Right lung (tissue), 5 donors: ENCODE data around the gene SMCO2. TPM values are rescaled to one million over a fixed set of nuclear protein-coding genes. Genes with fewer than 3 reads are reported as not detected.

ENCODE experiments used
- DNase-seq, 2 donors: peaks; one replicate each; pipeline ENCODE4 v3.0.0-alpha.2; 2013
- polyA plus RNA-seq, 5 donors: library from polyadenylated mRNA; unstranded; fragments of 120-200 nt; gene quantifications; one replicate each; pipeline versions ENCODE4 v1.2.1 to v1.2.3, GENCODE V29; 2013; ENCODE audit warnings: inconsistent platforms in 1 of 5, low replicate concordance in 1 of 5; ENCODE audit not compliant: insufficient read length in 5 of 5, insufficient read depth in 1 of 5

Gene SMCO2
- polyA plus RNA-seq, 5 donors = 0.15 to 0.56 (median 0.22) TPM

DNA sequence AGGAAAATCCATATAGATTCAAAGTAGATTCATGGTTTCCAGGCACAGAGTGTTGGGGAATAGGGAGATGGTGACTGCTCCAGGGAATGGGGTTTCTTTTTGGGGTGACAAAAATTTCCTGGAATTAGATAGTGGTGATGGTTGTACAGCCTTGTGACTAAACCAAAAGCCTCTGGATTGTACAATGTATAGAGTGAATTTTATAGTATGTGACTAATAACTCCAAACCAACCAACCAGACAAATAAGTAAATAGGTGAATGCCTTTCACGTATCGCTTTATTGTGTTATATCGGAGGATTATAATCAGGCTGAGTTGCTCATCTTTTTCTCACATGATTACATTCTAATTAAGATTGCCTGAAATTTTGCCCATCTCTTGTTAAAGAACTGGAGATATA lies 52.8 kb downstream of the SMCO2 start:
- DNase-seq = no peak

DNA sequence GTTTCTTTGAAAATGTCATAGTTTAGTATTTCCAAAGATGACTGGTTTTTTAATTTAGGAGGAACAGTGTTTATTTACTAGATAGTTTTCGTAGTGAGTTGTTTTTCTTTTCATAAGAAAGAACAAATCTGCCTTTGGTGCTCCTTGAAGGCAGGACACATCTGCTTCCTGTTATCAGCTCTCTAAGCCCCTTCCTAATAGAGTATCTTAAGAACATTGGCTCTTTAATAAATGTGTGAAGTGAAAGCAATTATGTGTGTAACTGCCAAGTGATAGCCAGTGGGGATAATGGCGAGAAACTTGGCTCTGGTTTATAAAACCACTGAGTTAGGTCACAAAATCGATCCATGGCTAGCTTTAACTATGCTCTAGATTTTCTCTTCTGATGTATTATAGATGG lies 54.0 kb downstream of the SMCO2 start:
- DNase-seq = no peak

DNA sequence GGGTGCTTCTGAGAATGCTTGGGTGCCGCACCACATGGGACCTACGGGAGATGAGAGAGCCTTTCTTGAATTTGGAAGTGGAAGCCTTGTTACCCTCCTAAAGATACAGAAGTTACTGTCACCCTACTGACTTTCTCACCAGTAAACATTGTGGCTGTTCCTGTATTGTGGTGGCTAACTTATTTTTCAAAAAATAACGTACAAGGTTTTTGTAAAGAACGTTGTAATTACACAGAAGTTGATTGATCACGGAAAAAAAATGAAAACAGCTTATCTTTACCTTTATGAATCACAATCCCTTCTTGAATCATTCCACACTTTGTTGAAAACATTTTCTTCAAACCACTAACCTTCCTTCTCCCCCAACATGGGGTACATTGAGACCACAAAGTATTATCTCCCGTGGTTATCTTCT lies 55.5 kb downstream of the SMCO2 start:
- no peak for DNase-seq

DNA sequence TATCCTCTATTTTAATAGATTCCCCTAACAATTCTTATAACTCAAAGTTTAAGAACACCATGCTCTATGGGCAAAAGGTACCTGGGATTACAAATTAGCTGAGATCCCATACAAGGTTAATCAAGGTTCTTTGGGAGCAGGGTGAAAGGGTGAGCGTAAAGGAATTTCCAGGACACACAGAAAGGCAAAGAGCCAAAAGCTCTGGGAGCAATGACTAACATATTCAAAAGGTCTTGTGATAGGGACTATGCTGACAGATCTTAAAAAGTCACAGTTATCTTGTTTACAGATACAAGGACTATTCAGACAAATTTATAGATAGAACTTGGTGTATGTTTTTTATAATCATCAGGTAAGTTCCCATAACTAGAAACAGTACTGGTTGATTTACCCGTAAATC lies 58.0 kb downstream of the SMCO2 start:
- DNase-seq = no peak

DNA sequence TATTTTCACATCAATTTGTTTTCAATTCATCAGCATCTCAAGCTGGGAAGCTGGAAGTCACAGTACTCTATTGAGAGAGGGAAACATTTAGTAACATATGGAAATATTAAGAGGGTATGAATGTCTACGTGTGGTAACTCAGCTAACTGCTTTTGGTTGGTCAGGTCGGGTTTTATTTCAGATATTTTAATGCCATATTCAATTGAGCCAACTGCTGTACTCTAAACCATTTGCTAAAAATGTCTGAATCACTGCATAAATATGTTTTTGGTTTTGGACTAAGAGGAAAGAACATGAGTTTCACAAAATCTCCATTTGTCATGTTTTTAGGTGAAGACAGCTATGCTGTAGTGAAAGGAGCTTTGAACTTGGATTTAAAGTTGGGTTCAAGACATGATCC lies 58.6 kb downstream of the SMCO2 start:
- no peak for DNase-seq

DNA sequence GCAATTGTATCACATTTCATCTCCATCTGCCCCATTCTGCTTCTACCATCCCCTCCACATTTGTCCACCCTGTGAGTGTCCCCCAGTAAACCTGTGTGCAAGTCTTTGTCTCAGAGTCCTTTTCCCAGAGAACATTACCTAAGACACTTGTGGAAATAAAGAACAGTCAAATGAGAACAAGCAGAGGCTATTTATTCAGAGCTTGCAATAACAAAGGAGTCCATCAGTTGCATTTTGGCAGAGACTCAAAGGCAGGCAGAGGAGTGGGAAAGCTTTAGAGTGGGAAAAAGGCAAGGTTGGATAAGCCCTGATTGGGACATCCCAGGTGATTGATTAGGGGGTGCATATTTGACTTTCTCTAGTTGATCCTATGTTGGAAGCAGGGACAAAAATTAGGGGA lies 59.2 kb downstream of the SMCO2 start:
- no peak for DNase-seq

DNA sequence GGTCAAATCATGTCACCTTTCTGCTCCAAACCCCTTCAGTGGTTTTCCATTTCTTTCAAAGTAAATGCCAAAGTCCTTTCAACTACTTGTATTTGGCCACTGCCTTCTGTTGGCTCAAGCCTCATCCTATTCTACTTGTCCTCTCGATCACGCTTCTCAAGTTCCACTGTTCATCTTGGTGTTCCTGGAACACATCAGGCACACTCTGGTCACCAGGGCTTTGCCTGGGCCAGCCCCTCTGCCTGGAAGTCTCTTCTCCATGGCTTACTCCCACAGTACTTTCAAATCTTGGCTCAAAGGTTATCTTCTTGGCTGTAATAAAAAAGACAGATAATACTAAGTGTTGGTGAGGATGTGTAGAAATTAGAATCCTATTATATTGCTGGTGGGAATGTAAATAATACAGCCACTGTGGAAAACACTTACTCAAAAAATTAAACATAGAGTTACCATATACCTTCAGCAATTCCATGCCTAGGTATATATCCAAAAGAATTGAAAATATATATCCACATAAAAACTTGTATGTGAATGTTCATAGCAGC lies 60.2 kb downstream of the SMCO2 start:
- DNase-seq = no peak

DNA sequence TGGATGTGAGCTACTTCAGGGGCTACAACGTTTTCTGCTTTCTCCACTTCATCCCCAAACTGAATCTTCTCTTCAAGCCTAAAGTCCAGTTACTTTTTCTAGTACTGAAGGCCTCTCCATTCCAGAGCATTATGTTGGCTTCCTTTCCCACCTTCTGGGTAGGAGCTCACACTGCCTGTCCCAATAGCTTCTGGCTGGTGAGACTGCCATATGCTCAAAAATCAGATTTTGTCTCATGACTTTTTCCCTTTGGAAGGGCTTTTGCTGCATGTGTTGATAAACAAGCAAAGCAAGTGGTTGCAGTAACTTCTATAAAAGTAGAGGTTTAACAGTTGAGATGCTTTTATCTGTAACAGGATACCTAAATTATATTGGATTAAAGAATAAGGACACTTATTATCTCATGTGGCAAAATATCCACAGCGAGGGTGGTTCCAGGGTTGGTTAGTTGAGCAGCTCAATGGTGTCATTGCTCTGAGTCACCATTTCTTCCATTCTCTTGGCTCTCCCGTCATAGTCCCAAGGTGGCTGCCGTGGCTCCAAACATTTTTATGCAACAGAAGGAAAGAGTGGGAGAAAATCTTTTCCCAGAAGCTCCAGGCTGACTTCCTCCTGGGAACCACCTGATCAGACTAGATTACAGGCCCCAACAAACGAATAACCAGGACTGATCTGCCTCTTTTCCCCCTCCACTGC lies 62.3 kb downstream of the SMCO2 start:
- DNase-seq = no peak

DNA sequence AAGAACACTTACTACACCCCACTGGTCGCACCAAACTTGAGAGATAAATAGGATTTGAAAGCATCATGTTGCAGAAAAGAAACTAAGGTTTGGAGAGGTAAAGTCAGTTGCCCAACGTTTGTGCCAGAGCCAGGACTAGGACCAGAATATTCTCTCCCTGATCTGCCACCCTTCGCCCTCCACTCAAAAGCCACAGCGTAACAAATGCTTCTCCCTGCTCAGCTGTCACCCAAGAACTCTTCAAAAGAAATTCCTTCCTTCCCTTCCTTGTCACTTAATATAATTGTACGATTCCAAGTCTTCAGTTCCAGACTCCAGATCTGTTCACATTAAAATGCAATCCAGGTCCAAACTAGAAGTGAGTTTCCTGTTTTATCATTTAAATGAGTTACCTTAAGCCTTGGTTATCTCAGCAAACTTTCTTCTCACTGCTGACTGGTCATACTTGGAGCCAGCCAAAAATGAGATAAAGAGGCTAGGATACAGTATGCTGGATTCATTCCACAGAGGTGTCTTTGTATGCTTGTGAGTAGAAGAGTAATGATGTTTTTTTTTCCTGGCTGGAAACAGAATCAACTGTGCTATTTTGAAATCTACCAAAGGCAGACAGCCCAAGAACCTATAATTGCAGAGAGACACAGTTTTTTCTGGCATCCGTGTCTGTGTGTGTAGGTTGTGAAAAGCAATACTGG lies 64.6 kb downstream of the SMCO2 start:
- peak in 1 of 2 donors; percentile 44 for DNase-seq

DNA sequence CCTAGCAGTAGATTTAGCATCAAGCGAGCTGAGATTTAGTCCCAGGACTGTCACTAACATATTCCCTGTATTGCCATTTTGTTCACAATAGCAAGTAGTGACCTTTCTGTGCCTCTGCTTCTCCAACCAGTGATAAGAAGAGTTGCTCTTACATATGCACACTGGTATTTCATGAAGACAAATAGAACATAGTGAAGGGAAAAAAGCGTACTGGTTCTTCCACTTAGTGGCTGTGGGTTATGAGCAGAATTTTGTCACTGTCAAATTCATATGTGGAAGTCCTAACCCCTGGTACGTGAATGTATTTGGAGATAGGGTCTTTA lies 65.1 kb downstream of the SMCO2 start:
- DNase-seq = no peak

DNA sequence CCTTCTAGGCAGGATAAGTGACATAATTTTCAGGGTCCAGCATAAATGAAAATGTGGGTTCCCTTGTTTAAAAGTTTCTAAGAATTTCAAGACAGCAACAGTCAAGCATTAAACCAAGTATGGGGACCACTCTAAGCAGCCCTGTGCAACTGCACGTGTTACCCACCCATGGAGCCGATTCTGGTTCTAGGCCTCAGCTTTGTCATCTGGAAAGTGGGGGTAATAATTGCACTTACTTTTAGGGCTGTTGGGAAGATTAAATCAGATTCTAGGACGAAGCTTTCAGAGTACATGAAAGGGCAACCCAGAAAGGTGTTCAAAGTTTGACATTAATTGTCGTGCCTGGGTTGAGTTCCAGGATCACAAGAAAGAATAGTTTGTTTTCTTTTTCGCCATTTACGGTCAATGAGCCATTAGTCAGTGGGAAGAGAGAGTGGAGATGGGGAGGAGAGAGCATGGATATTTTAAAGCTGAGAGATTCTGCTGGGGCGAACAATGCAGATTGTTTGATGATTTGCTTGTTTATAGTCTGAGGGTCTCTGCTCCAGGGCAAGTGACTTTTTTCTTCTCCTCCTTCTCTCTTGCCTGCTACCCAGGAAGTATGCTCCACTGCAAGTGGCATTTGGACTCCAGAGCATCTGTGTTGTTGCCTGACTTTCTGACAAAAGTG lies 66.8 kb downstream of the SMCO2 start:
- DNase-seq = no peak

DNA sequence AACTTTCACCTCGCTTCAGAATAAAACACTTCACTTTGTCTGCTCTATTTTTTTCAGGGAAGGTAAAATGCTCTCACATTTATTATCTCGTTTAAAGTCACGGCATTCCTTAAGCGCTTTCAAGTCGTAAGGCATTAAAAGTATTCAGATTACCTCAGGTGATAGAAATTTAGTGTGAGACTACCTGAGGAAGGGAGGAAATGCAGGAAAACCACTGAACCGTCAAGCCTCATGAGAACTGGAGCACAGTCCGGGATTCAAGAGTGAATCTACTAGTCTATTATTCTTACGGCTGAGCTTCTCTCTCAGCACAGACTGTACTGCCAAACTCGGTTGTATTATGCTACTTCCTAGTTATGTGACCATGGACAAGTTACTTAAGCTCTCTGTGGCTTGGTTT lies 69.1 kb downstream of the SMCO2 start:
- DNase-seq = no peak

DNA sequence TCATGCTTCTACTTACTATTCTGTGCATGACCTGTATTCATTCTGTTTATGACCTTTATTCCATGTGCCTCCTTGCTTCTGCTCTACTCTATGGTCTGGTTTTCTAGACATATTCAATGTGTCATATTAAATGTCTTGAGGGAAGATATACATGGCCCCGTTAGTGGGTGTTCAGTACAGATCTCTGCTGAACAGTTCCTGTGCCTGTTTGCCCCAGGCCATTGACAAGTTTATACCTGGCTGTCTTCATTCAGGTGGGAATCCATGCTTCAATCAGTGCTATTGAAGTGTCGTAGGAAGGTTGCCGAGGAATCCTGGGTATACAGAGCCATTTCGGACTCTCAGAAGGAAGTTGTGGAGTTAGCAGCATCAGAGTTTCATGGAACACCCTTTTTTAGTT lies 70.1 kb downstream of the SMCO2 start:
- DNase-seq = no peak

DNA sequence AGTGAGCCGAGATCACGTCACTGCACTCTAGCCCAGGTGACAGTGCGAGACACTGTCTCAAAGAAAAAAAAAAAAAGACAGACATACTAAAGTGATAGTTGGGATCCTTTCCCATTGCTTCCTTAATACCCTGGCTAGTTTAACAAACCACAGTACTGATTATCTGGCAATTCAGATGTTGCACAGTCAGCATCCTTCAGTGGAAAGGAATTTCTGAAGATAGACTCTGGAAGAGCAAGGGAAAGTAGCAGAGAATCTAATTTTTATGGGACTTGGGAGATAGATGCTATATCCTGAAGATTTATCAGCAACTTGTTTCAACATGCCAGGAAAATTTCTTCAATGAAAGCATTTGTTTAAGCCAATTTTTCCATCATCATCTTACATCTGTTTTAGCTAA lies 71.0 kb downstream of the SMCO2 start:
- DNase-seq = no peak

DNA sequence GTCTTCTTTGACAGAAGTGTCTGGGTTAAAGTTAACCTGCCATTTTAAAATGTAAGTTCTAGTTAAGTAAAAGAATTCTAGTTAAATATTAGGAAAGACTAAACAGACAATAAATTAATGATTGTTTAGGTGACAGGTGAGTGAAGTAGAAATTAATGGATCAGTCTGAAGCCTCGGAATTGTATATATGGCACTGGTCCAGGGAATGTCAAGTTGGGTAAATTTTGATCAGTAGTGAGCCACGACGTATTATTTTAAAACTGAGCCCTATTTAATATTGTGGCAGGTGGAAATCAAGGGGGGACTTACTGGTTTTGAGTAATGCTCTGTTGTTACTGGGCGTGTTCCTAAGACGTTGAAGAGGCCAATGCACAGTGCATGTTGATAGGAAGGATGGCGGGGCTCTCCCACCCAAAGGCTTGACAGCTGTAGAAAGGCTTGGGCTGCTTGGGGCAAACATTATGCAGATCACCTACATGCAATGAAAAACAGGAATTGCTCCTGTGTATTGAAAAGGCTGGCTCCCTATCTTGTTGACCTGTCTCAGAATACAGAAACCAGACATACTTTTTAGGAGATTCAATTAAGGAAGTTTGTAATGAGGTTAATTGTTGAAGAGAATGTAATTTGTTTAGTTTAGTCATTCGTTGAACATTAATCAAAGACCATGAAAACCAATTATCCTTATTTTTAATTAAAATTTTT lies 71.6 kb downstream of the SMCO2 start:
- no peak for DNase-seq

DNA sequence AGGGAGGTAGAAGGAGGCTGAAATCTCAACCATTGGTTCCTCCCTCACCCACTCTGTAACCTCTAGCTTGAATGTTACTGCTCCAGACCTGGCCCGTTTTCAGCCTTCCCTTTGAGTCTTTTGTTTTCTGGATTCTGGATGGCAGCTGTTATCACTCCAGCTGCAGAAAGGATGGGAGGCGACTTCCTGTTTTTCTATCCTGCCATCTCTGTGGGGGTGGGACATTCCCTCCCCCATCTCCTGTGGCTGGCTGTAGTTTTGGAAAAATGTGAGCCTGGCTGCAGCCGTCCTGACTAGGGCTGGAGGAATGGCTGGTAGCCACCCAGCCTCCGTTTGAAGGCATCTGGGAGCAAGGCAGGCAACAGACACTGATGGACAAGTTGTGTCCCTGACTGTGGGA lies 74.5 kb downstream of the SMCO2 start:
- peak; percentile 55 to 70 for DNase-seq

DNA sequence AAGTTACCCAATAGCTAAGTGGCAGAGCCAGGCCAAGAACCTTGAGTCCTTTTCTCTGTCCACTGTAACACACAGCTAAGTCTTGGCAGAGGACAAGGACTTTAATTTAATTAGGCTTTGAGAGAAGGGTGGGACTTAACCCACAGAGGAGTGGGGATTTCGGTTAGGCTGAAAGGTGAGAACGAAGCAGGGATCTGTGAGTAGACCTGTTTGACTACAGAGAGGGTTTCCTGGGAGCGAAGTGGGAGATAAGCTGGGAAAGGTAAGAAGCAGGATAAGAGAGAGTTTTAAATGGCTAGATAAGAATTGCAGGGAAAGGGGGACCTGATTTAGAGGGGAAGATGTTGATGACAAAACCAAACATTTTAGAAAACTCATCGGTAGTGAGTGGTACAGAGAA lies 75.4 kb downstream of the SMCO2 start:
- DNase-seq = no peak

DNA sequence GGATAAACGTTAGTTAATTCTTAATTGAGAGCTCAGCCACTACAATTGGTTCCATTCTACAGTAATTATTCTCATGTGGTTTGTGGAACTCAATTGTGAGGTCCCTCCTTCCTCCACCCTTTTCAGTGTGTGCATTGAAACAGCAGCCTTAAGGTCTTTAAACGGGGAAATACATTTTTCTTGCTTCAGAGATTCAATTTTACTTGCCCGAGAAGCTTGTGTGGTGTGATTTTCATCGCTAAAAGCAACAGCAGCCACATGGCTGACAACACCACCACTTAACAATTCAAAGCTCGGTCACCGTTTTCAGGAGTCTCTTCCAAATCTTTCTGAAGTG lies 76.7 kb downstream of the SMCO2 start:
- no peak for DNase-seq

DNA sequence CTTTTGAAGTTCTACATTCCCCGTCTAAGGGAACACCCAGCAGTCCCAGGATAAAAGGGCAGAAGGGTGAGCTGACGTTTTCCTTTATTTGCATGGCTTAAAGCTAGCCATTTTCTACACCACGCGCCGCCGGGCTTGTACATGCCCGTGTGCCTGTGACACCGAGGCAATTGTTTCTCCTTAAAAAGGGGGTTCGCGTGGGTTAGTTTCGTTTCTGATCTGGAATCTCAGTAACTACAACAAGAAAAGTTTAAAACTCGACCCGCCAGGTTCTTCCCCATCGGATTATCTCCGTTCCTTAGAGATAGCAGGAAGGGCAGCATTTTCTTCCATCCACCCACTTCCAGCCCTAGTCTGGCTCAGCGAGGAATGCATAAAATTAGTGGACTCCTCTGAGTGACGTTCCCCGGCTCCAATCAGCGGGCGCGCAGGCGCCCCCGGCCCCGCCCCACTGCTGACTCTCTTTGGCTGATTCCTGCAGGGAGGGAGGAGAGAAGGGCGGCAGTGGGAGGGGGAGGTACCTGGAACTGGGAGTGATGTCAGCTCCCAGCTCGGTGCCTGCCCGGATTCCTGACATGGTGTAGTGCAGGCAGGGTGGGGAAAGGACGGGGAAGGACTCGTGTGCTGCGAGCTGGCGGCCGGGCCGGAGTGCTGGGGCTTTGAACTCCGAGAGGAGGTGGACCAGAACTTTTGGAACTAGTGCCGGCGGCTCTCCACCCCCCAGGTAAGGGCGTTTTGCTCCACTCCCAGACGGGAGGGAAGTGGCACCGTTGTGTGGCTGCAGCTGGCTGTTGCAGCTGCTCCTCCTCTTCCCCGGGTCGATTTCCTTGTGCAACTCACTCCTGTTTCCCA lies 77.3 kb downstream of the SMCO2 start, which contains the start of gene PPFIBP1:
PPFIBP1 (plus strand) TSS at position 565 of the 852 bp plus-strand sequence. CDS start 109,191 bp downstream, outside the sequence.
- peak; percentile 99 for DNase-seq

DNA sequence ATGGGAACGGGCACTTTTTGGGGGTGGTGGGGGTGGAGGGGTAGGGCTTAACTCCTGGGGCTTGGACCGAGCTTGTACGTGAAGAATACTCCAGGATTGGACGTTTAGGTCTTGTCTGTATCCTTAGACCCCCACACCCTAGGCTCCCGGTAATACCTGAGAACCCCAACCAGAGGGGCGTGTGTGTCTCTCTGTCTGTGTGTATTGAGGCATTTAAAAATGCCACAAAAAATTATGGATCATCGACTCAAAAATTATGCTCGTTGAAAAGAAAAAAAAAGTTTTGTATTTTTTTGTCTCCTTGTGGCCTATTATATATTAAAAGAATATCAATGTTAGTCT lies 77.9 kb downstream of the SMCO2 start:
- no peak for DNase-seq
